ENCODE results near the gene SSH2. TPM values are rescaled to one million over a fixed set of nuclear protein-coding genes. Genes with fewer than 3 reads are reported as not detected.
"Not testable (repeated sequence)": the region's sequence is repeated elsewhere in the genome, so short reads cannot be mapped to it uniquely, and the experiment has no call there.

Gene SSH2
- total RNA-seq, 1 donor from 2014 or later: 42.8 TPM

- H3K4me3 Mint-ChIP-seq; H3K27me3 Mint-ChIP-seq; H3K4me1 Mint-ChIP-seq; H3K27ac Mint-ChIP-seq; intact Hi-C loops (cut with micrococcal nuclease); H3K36me3 Mint-ChIP-seq (ENCODE audit: low read depth); DNase-seq; H3K9me3 Mint-ChIP-seq: not testable (repeated sequence)
These were observed 55.7 kb downstream of the SSH2 start for GRCh38 chr17:29874358-29874757.

GRCh38 chr17:29873476-29873875 lies 56.6 kb downstream of the SSH2 start:
- no peaks in the 10 kb centered on the region for H3K27me3 Mint-ChIP-seq
- no peak overlapping the region for H3K27ac Mint-ChIP-seq
- intact Hi-C loops (cut with micrococcal nuclease): no loop called here
- peaks cover 2% of the 10 kb centered on the region for H3K4me1 Mint-ChIP-seq
- no peak for DNase-seq
- peaks cover 4% of the 10 kb centered on the region for H3K36me3 Mint-ChIP-seq (ENCODE audit: low read depth)
- no peak overlapping the region for H3K4me3 Mint-ChIP-seq
- H3K9me3 Mint-ChIP-seq: no peaks in the 10 kb centered on the region

GRCh38 chr17:29870836-29871465 lies 59.1 kb downstream of the SSH2 start:
- H3K36me3 Mint-ChIP-seq (ENCODE audit: low read depth): peaks cover 1% of the 10 kb centered on the region
- H3K4me3 Mint-ChIP-seq: no peak overlapping the region
- H3K4me1 Mint-ChIP-seq: peaks cover 9% of the 10 kb centered on the region
- H3K9me3 Mint-ChIP-seq: no peaks in the 10 kb centered on the region
- no peak for DNase-seq
- intact Hi-C loops (cut with micrococcal nuclease): no loop called here
- no peaks in the 10 kb centered on the region for H3K27me3 Mint-ChIP-seq
- H3K27ac Mint-ChIP-seq: no peak overlapping the region

GRCh38 chr17:29867643-29868181 lies 62.3 kb downstream of the SSH2 start:
- intact Hi-C loops (cut with micrococcal nuclease): loop anchor here (2.0 kb wide), 1 partner anchor 63 kb away; the partner anchor contains the start of gene SSH2
- no peak overlapping the region for H3K4me3 Mint-ChIP-seq
- no peaks in the 10 kb centered on the region for H3K9me3 Mint-ChIP-seq
- no peaks in the 10 kb centered on the region for H3K36me3 Mint-ChIP-seq (ENCODE audit: low read depth)
- no peaks in the 10 kb centered on the region for H3K27me3 Mint-ChIP-seq
- DNase-seq: no peak
- peaks cover 8% of the 10 kb centered on the region for H3K4me1 Mint-ChIP-seq
- no peak overlapping the region for H3K27ac Mint-ChIP-seq

- Mint-ChIP-seq H3K9me3 (no peaks in the 10 kb centered on the region), H3K4me1 (peaks cover 8% of the 10 kb centered on the region), H3K4me3 (no peak overlapping the region), H3K27ac (no peak overlapping the region), H3K36me3 (ENCODE audit: low read depth) (peaks cover 1% of the 10 kb centered on the region), H3K27me3 (no peaks in the 10 kb centered on the region)
- no peak for DNase-seq
- intact Hi-C loops (cut with micrococcal nuclease): no loop called here
These were observed 63.2 kb downstream of the SSH2 start for GRCh38 chr17:29866746-29867404.

- Mint-ChIP-seq H3K27ac (no peak overlapping the region), H3K36me3 (ENCODE audit: low read depth) (peaks cover 7% of the 10 kb centered on the region), H3K9me3 (peaks cover 3% of the 10 kb centered on the region), H3K27me3 (no peaks in the 10 kb centered on the region), H3K4me3 (no peak overlapping the region), H3K4me1 (peaks cover 8% of the 10 kb centered on the region)
- DNase-seq: no peak
- intact Hi-C loops (cut with micrococcal nuclease): no loop called here
These were observed 65.4 kb downstream of the SSH2 start for GRCh38 chr17:29864615-29865014.

GRCh38 chr17:29864123-29864522 lies 65.9 kb downstream of the SSH2 start:
- DNase-seq; H3K4me1 Mint-ChIP-seq; H3K9me3 Mint-ChIP-seq; H3K27me3 Mint-ChIP-seq; H3K27ac Mint-ChIP-seq; intact Hi-C loops (cut with micrococcal nuclease); H3K4me3 Mint-ChIP-seq: not testable (repeated sequence)
- peaks cover 11% of the 10 kb centered on the region for H3K36me3 Mint-ChIP-seq (ENCODE audit: low read depth)

GRCh38 chr17:29862951-29863350 lies 67.1 kb downstream of the SSH2 start:
- Mint-ChIP-seq H3K9me3 (peaks cover 10% of the 10 kb centered on the region), H3K27me3 (no peaks in the 10 kb centered on the region), H3K36me3 (ENCODE audit: low read depth) (peaks cover 11% of the 10 kb centered on the region), H3K4me1 (peaks cover 5% of the 10 kb centered on the region), H3K27ac (no peak overlapping the region), H3K4me3 (no peak overlapping the region)
- no peak for DNase-seq
- intact Hi-C loops (cut with micrococcal nuclease): no loop called here

GRCh38 chr17:29862127-29862526 lies 67.9 kb downstream of the SSH2 start:
- Mint-ChIP-seq H3K27me3 (no peaks in the 10 kb centered on the region), H3K9me3 (peaks cover 14% of the 10 kb centered on the region), H3K4me3 (no peak overlapping the region), H3K36me3 (ENCODE audit: low read depth) (peaks cover 14% of the 10 kb centered on the region), H3K4me1 (peaks cover under 1% of the 10 kb centered on the region), H3K27ac (no peak overlapping the region)
- intact Hi-C loops (cut with micrococcal nuclease): no loop called here
- no peak for DNase-seq

GRCh38 chr17:29859445-29859844 lies 70.6 kb downstream of the SSH2 start:
- H3K4me1 Mint-ChIP-seq; H3K27me3 Mint-ChIP-seq; intact Hi-C loops (cut with micrococcal nuclease); H3K4me3 Mint-ChIP-seq; H3K27ac Mint-ChIP-seq; DNase-seq: not testable (repeated sequence)
- peaks cover 17% of the 10 kb centered on the region for H3K36me3 Mint-ChIP-seq (ENCODE audit: low read depth)
- peaks cover 14% of the 10 kb centered on the region for H3K9me3 Mint-ChIP-seq

GRCh38 chr17:29857823-29858222 lies 72.2 kb downstream of the SSH2 start:
- H3K9me3 Mint-ChIP-seq: peaks cover 14% of the 10 kb centered on the region
- H3K4me1 Mint-ChIP-seq: peaks cover 5% of the 10 kb centered on the region
- H3K27ac Mint-ChIP-seq: no peak overlapping the region
- no peak for DNase-seq
- H3K27me3 Mint-ChIP-seq: no peaks in the 10 kb centered on the region
- H3K4me3 Mint-ChIP-seq: no peak overlapping the region
- H3K36me3 Mint-ChIP-seq (ENCODE audit: low read depth): peaks cover 17% of the 10 kb centered on the region
- intact Hi-C loops (cut with micrococcal nuclease): no loop called here

GRCh38 chr17:29857105-29857504 lies 72.9 kb downstream of the SSH2 start:
- H3K9me3 Mint-ChIP-seq: peaks cover 14% of the 10 kb centered on the region
- H3K4me1 Mint-ChIP-seq; H3K4me3 Mint-ChIP-seq; intact Hi-C loops (cut with micrococcal nuclease); H3K27ac Mint-ChIP-seq; DNase-seq; H3K27me3 Mint-ChIP-seq: not testable (repeated sequence)
- H3K36me3 Mint-ChIP-seq (ENCODE audit: low read depth): peaks cover 16% of the 10 kb centered on the region

- intact Hi-C loops (cut with micrococcal nuclease): no loop called here
- H3K36me3 Mint-ChIP-seq (ENCODE audit: low read depth): peaks cover 12% of the 10 kb centered on the region
- no peaks in the 10 kb centered on the region for H3K27me3 Mint-ChIP-seq
- H3K27ac Mint-ChIP-seq: no peak overlapping the region
- H3K4me3 Mint-ChIP-seq: no peak overlapping the region
- peaks cover 14% of the 10 kb centered on the region for H3K9me3 Mint-ChIP-seq
- no peak for DNase-seq
- H3K4me1 Mint-ChIP-seq: peaks cover 5% of the 10 kb centered on the region
These were observed 74.3 kb downstream of the SSH2 start for GRCh38 chr17:29855686-29856085.

- intact Hi-C loops (cut with micrococcal nuclease): no loop called here
- H3K4me1 Mint-ChIP-seq: peaks cover 5% of the 10 kb centered on the region
- peaks cover 3% of the 10 kb centered on the region for H3K36me3 Mint-ChIP-seq (ENCODE audit: low read depth)
- no peaks in the 10 kb centered on the region for H3K27me3 Mint-ChIP-seq
- H3K27ac Mint-ChIP-seq: no peak overlapping the region
- H3K4me3 Mint-ChIP-seq: no peak overlapping the region
- no peaks in the 10 kb centered on the region for H3K9me3 Mint-ChIP-seq
- no peak for DNase-seq
These were observed 81.3 kb downstream of the SSH2 start for GRCh38 chr17:29848737-29849136.
